Ramos (cell line): ENCODE data around the gene DIP2C.
"Not testable (repeated sequence)": the region's sequence is repeated elsewhere in the genome, so short reads cannot be mapped to it uniquely, and the experiment has no call there.

Source experiments
- in situ Hi-C: fragments of 300-500 bp; cut with MboI; formaldehyde crosslinking; loops from one replicate; pipeline ENCODE4 v1.14.3; 2022; ENCODE audit warnings: low sequenced_read_pairs; ENCODE audit not compliant: unreplicated experiment

DIP2C gene

GRCh38 chr10:491667-492424, 197.6 kb downstream of the DIP2C start:
- in situ Hi-C loops = no loop called here

DNA sequence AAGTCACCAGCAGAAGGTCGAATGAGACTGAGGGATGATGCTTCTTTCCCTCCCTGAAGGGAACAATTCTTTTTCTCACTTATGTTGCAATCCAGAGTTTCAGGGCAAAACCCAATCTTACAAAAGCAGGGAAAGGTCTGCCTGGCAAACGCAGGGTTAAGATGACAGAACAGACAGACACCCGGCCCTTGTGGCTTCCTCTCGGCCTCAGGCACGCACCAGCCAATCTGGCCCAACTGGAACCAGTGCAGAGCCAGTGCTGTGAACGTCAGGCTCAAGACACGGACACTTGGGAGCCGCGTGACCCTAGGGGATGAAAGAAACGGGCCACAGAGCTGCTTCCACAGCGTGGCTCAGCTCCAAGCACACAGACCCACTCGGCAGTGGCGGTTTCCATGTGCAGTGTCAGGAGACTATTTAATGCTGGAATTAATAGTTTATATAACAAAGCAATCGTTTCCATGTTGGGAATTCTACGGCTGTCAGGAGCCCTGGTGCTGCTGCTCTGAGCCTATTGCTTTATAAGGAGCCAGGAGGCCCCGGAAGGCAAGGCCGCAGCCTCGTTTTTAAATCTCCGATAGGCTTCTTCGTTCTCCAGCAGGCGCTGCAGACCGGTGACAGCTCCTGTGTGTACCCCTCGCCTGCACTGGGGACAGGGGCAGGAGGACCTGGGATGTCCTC, 198.4 kb downstream of the DIP2C start:
- in situ Hi-C loops = no loop called here

DNA sequence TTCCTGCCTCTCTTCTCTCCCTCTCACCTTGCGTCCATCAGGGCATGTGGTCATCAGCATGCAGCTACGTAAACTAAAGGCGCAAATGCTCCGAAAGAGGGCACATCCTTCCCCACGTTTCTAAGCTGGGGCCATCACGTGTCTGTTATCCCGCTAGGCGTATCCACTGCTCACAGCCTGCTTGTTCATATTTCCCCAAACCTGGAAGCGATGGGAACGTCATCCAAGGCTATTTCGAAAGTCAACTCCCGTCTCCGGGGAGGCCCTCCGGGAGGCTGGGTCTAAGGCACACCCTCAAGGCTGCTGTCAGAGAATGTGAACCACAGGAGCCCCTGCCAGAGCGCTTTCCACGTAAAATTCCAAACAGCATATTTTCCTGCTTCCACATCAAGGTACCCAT, 199.2 kb downstream of the DIP2C start:
- in situ Hi-C loops = no loop called here

DNA sequence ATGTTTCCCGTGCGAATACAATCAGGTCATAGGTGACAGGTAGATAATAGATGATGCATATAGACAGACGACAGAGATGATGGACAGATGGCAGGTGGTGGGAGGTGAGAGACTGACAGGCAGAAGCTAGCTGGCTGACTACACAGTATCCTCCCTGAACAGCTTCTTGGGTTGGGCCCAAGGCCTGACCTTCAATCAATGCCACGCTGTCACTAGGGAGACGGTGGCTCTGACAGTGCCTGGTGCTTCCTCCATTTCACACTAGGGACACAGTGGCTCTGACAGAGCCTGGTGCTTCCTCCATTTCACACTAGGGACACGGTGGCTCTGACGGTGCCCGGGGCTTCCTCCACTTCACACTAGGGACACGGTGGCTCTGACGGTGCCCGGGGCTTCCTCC, 200.1 kb downstream of the DIP2C start:
- in situ Hi-C loops = no loop called here

- in situ Hi-C loops = no loop called here
These were observed 200.6 kb downstream of the DIP2C start for GRCh38 chr10:488933-489215.

DNA sequence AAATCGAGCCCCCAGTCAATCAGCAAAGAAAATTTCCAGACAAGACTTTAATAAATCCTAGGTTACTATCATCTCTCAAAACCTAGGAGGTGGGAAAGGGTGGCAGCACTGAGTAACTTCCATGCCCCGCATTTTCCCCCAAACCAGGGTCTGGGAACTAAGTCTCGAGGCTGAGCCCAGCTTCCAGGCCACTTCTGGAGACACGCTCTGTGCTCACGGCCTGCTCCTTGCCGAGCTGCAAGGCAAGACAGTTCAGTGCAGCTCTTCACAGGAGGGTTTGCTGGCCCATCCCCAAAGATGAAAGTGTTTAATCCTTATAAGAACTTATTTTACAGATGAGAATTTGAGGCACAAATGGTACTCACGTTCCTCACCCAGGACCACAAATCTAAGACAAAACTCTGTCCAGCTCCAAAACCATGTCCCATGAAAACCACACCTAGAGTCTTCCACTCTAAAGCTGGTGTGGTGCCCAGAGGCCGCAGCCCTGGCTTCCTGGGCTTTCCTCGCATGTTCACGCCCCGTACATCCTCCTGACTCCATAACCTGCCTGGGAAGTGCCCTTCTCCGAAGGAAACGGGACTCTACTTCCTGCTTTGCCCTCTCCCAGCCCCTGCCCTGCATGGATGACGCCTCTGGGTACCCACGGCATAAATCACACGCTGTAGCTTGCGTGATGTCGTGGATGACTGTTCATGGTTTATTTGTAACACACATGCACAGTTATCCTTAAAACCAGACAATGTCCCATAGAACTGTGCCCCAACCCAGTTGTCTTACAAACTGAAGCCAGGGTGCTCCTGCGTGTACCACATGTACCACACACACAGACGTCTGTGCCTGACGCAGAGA, 201.2 kb downstream of the DIP2C start:
- in situ Hi-C loops = no loop called here

DNA sequence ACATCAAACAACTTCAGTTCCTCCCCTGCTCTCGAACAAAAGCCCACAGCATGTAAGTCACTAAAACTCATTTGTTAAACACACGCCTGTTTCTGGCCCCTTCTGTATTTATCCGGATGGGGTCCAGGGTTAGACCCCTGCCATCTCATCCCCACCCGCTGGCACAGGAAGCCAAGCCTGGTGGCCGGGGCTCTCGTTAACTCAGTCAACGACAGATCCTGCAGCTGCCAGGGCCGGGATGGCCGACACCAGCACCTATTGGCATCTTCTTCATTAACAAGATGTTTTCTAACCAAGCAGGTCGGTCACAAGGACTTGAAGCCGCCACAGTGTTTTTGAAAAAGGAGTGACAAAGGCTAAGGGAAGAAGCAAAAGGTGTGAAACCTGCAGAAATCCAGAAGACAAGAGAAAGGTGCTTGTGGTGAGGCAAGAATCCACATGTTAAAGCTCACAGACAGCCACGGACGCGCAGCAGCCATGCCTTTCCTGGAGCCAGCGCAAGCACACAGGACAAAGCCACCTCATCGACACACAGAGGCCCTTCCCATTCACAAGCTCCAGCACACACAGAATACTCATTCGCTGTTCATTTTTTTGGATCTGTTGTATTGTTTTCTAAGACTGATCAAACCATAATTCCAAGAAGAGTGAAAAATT, 202.7 kb downstream of the DIP2C start:
- in situ Hi-C loops = no loop called here

- in situ Hi-C loops = no loop called here
These were observed 203.3 kb downstream of the DIP2C start for GRCh38 chr10:486206-486605.

DNA sequence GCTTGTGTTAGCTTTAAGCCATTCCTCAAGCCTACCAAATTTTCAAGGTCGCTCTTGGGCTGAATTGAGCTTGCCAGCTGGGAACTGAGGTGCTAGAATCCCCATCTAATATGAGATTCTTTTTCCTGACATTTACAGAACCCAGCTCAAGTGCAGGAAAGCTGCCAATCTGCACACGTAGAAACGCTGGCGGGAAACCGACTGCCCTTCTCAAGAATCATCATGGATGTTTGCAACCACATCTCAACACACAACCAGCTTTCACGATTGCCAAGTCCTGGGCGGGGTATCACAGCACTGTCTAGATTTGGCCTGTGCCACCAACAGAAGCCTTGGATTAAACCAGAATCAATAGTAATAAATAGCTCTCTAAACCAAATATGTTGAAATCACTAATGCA, 203.7 kb downstream of the DIP2C start:
- in situ Hi-C loops = no loop called here

- in situ Hi-C loops = no loop called here
These were observed 204.4 kb downstream of the DIP2C start for GRCh38 chr10:484925-485661.

GRCh38 chr10:484441-484924, 205.0 kb downstream of the DIP2C start:
- in situ Hi-C loops = no loop called here

GRCh38 chr10:483261-483660, 206.2 kb downstream of the DIP2C start:
- in situ Hi-C loops = no loop called here

DNA sequence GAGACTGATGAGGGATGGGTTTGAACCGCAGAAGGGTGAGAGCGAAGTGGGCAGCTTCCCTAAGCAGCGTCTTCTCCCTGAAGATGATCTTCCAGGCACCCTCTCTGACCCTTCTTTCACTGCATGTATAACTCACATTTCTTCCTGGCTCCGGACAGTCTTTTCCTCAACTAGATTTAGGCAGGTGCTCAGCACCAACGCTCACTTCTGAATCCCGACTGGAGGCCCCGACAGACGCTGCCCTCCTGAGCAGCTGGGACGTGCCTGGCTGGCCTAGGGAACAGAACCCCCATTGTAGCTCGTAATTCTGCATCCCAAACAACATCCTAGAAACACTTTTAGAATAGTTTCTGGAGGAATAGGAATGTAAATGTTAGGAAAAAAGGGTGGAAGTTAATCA, 206.6 kb downstream of the DIP2C start:
- in situ Hi-C loops = no loop called here

DNA sequence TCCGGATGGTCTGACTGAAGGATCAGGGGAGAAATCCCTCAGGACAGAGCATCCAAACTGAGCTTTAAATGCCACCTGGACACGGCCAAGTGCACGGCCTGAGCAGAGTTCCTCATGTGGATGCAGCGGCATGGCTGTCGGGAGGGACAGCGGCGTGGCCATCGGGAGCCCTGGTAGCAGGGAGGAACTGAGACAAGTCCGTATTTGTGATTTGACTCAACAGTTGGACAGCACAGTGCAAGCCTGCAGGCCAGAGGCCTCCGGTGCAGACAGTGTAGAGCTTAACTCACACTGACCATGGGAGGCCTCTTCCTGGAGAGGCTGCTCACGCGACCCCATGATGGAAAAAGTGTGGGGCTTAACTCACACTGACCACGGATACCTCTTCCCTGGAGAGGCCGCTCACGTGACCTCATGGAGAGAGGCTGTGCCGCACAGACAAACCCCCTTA, 207.4 kb downstream of the DIP2C start:
- in situ Hi-C loops = no loop called here

GRCh38 chr10:481628-482027, 207.8 kb downstream of the DIP2C start:
- in situ Hi-C loops = no loop called here

DNA sequence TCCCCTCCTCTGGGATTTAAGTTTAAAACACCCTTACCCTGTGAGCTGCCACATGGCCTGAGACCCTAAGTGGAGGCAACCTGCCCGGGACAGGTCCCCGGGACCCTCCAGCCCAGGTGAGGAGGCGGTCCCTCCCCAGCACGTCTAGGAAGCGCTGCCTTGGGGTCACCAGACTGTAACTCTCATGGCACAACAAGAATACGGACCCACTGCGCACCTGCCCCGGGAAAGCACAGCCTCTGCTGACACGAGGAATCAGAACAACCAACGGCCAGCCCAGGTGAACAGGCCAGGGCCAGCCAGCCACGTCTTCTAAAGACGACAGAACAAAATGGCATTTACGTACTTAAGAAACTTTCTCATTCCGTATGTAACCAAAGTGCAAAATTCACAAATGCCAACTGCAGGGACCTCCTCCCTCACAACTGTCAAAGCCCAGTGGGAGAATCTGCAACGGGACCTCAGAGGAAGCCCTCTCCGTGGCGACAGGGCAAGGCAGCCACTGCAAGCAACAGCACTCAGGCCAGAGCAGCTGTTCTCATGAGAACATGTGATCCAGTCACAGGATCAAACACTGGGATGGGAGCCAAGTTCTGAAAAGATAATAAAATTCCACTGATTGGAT, 208.4 kb downstream of the DIP2C start:
- in situ Hi-C loops = no loop called here

DNA sequence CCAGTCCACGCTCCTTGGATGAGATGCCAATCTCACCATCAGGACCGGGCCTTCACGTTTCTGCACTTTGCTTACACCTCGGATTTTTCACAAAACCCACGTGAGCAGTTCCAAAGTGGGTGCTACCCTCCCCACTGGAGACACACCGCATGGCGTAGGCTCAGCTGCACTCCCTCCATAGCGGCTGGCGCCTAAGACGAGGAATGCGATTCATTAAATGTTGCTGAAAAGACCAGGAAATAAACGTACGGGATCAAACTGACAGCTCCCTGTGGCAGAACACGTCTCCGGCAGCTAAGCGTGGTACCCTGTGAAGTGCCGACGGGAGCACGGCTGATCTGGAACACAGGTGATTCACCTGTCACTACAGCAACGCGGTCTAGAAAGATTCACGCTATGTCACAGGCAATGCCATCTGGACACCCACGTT, 209.0 kb downstream of the DIP2C start:
- in situ Hi-C loops = no loop called here

DNA sequence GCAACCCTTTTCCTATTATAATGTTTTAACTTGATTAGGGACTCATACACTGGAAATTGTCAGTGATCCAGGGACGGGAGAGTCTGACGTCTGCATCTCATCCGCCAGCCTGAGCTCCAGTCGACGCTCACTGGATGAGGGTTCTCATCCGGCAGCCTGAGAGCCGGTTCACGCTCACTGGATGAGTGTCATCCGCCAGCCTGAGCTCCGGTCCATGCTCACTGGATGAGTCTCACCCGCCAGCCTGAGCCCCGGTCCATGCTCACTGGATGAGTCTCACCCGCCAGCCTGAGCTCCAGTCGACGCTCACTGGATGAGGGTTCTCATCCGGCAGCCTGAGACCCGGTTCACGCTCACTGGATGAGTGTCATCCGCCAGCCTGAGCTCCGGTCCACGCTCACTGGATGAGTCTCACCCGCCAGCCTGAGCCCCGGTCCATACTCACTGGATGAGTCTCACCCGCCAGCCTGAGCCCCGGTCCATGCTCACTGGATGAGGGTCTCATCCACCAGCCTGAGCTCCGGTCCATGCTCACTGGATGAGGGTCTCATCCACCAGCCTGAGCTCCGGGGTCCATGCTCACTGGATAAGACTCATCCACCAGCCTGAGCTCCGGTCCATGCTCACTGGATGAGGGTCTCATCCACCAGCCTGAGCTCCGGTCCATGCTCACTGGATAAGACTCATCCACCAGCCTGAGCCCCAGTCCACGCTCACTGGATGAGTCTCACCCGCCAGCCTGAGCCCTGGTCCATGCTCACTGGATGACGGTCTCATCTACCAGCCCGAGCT, 209.6 kb downstream of the DIP2C start:
- in situ Hi-C loops = not testable (repeated sequence)
